ENCODE data around the gene CACNA2D2. TPM values are rescaled to one million over a fixed set of nuclear protein-coding genes. Genes with fewer than 3 reads are reported as not detected.

CACNA2D2 gene
- total RNA-seq, 1 experiment from 2014 or later, result 0.59 TPM

DNA sequence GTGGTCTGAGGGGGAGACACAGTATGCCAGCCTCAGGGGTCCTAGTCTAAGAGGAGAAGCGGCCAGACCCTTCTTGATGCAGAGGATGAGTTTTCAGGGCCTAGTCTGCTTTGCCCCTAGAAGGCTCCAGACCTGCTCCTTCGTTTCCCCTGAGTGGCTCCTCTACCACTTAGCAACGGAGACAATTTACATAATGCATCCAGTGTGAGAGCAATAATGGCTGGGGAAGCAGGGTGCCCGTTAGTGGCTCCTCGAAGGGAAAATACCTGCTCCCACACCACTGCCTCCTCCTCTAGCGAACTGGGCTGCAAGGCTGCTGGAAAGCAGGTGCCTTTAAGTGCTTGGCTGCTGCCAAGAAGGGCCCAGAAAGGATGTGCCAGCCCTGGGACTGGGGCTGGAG, 38.9 kb downstream of the CACNA2D2 start:
- no TSS peak for BruUV-seq (replicated peaks)
- Histone ChIP-seq H3K9me3 (ENCODE audit: control insufficient read depth, insufficient read depth, low read depth, low read length) (no peaks in the 10 kb centered on the region), H3K4me1 (ENCODE audit: control insufficient read depth, insufficient read depth, low read length) (no peaks in the 10 kb centered on the region), H3K27me3 (ENCODE audit: control insufficient read depth, insufficient read depth, low read length) (no peaks in the 10 kb centered on the region), H3K36me3 (ENCODE audit: control insufficient read depth, insufficient read depth, low read length) (no peaks in the 10 kb centered on the region), H3K4me3 (ENCODE audit: low read depth in 2 of 2, low read length in 2 of 2) (no peak overlapping the region), H3K27ac (ENCODE audit: low read length) (no peak overlapping the region)
- in situ Hi-C loops (cut with HindIII; ENCODE audit: low pct_unique_long_range_greater_than_20kb, low sequenced_read_pairs), result no loop called here
- ATAC-seq, result no peak
- POLR2A ChIA-PET, result no interaction called here
- intact Hi-C loops (cut with micrococcal nuclease; ENCODE audit: unreplicated experiment), result no loop called here
- CTCF ChIA-PET, result no interaction called here
- TF ChIP-seq, protein P1, sequence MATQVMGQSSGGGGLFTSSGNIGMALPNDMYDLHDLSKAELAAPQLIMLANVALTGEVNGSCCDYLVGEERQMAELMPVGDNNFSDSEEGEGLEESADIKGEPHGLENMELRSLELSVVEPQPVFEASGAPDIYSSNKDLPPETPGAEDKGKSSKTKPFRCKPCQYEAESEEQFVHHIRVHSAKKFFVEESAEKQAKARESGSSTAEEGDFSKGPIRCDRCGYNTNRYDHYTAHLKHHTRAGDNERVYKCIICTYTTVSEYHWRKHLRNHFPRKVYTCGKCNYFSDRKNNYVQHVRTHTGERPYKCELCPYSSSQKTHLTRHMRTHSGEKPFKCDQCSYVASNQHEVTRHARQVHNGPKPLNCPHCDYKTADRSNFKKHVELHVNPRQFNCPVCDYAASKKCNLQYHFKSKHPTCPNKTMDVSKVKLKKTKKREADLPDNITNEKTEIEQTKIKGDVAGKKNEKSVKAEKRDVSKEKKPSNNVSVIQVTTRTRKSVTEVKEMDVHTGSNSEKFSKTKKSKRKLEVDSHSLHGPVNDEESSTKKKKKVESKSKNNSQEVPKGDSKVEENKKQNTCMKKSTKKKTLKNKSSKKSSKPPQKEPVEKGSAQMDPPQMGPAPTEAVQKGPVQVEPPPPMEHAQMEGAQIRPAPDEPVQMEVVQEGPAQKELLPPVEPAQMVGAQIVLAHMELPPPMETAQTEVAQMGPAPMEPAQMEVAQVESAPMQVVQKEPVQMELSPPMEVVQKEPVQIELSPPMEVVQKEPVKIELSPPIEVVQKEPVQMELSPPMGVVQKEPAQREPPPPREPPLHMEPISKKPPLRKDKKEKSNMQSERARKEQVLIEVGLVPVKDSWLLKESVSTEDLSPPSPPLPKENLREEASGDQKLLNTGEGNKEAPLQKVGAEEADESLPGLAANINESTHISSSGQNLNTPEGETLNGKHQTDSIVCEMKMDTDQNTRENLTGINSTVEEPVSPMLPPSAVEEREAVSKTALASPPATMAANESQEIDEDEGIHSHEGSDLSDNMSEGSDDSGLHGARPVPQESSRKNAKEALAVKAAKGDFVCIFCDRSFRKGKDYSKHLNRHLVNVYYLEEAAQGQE (IDR thresholded peaks at IDR 0.05; ENCODE audit: insufficient read depth in 1 of 2, low read depth in 2 of 2, low read length in 1 of 2), result no peak
- TF ChIP-seq TCF7L2 (IDR thresholded peaks at IDR 0.05; ENCODE audit: low read depth, low read length), result no peak
- TF ChIP-seq SIN3A (IDR thresholded peaks at IDR 0.05; ENCODE audit: borderline replicate concordance, insufficient read depth, low read depth, low read length), result no peak
- TF ChIP-seq POLR2AphosphoS5 (IDR thresholded peaks at IDR 0.05; ENCODE audit: low read depth, low read length), result no peak
- TF ChIP-seq, protein P2, sequence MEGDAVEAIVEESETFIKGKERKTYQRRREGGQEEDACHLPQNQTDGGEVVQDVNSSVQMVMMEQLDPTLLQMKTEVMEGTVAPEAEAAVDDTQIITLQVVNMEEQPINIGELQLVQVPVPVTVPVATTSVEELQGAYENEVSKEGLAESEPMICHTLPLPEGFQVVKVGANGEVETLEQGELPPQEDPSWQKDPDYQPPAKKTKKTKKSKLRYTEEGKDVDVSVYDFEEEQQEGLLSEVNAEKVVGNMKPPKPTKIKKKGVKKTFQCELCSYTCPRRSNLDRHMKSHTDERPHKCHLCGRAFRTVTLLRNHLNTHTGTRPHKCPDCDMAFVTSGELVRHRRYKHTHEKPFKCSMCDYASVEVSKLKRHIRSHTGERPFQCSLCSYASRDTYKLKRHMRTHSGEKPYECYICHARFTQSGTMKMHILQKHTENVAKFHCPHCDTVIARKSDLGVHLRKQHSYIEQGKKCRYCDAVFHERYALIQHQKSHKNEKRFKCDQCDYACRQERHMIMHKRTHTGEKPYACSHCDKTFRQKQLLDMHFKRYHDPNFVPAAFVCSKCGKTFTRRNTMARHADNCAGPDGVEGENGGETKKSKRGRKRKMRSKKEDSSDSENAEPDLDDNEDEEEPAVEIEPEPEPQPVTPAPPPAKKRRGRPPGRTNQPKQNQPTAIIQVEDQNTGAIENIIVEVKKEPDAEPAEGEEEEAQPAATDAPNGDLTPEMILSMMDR (IDR thresholded peaks at IDR 0.05), result no peak
- DNase-seq (ENCODE audit: low read depth, low spot score), result no peak

DNA sequence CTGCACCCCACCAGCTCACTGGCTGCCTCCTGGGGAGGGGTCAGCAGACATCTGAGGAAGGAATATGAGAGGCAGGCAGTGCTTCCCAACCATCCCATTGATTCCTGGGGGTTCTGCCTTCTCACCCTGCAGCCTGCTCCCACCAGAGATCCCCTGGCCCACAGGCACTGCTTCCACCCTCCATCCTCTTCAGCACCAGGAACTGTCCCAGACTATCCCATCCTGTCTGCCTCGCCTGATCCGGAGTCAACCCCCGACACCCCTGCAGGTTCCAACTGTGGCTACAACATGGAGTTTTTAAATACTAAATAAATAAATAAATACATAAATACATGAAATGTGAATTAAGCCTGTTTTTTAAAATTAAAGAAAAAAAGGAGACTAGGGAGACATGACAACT, 43.6 kb downstream of the CACNA2D2 start:
- in situ Hi-C loops (cut with HindIII; ENCODE audit: low pct_unique_long_range_greater_than_20kb, low sequenced_read_pairs) (no loop called here), intact Hi-C loops (cut with micrococcal nuclease; ENCODE audit: unreplicated experiment) (no loop called here)
- ChIA-PET POLR2A (no interaction called here), CTCF (no interaction called here)
- Histone ChIP-seq H3K4me3 (ENCODE audit: low read depth in 2 of 2, low read length in 2 of 2) (no peak overlapping the region), H3K4me1 (ENCODE audit: control insufficient read depth, insufficient read depth, low read length) (no peaks in the 10 kb centered on the region), H3K27ac (ENCODE audit: low read length) (no peak overlapping the region), H3K36me3 (ENCODE audit: control insufficient read depth, insufficient read depth, low read length) (no peaks in the 10 kb centered on the region), H3K9me3 (ENCODE audit: control insufficient read depth, insufficient read depth, low read depth, low read length) (no peaks in the 10 kb centered on the region), H3K27me3 (ENCODE audit: control insufficient read depth, insufficient read depth, low read length) (no peaks in the 10 kb centered on the region)
- BruUV-seq (replicated peaks), result no TSS peak
- ATAC-seq, result no peak
- TF ChIP-seq, protein P2 (IDR thresholded peaks at IDR 0.05), result no peak
- TF ChIP-seq TCF7L2 (IDR thresholded peaks at IDR 0.05; ENCODE audit: low read depth, low read length) (no peak), SIN3A (IDR thresholded peaks at IDR 0.05; ENCODE audit: borderline replicate concordance, insufficient read depth, low read depth, low read length) (no peak), POLR2AphosphoS5 (IDR thresholded peaks at IDR 0.05; ENCODE audit: low read depth, low read length) (no peak)
- TF ChIP-seq, protein P1 (IDR thresholded peaks at IDR 0.05; ENCODE audit: insufficient read depth in 1 of 2, low read depth in 2 of 2, low read length in 1 of 2), result no peak; a peak in 1 of 4 replicates
- DNase-seq (ENCODE audit: low read depth, low spot score), result no peak
